HS-5 (cell line): ENCODE measurements around the gene NDUFV2.
"Not testable (repeated sequence)": the region's sequence is repeated elsewhere in the genome, so short reads cannot be mapped to it uniquely, and the experiment has no call there.

Experiments
- DNase-seq: peaks from one replicate; pipeline ENCODE4 v3.0.0-alpha.2; 2012; ENCODE audit warnings: low read depth

Gene NDUFV2

GRCh38 chr18:9090578-9090977 is 11.9 kb upstream of the NDUFV2 start:
- no peak for DNase-seq

- no peak for DNase-seq
These were observed 11.4 kb upstream of the NDUFV2 start for GRCh38 chr18:9091066-9091476.

- DNase-seq, result no peak
These were observed 9.8 kb upstream of the NDUFV2 start for GRCh38 chr18:9092665-9093064.

- DNase-seq, result not testable (repeated sequence)
These were observed 9.4 kb upstream of the NDUFV2 start for GRCh38 chr18:9093109-9093508.

GRCh38 chr18:9094307-9095226 is 7.9 kb upstream of the NDUFV2 start:
- no peak for DNase-seq

GRCh38 chr18:9095297-9096006 is 7.0 kb upstream of the NDUFV2 start:
- DNase-seq, result no peak

GRCh38 chr18:9096007-9096371 is 6.5 kb upstream of the NDUFV2 start:
- DNase-seq, result no peak

- DNase-seq, result no peak
These were observed 5.8 kb upstream of the NDUFV2 start for GRCh38 chr18:9096685-9097084.

GRCh38 chr18:9097349-9097748 is 5.2 kb upstream of the NDUFV2 start:
- no peak for DNase-seq

- no peak for DNase-seq
These were observed 1.7 kb upstream of the NDUFV2 start for GRCh38 chr18:9100796-9101195.

GRCh38 chr18:9101730-9102507 is 580 bp upstream of the NDUFV2 start:
- no peak for DNase-seq

- no peak for DNase-seq
These were observed 926 bp downstream of the NDUFV2 start for GRCh38 chr18:9103376-9103873.

GRCh38 chr18:9104244-9104901 is 1.9 kb downstream of the NDUFV2 start:
- no peak for DNase-seq

- DNase-seq, result no peak
These were observed 2.9 kb downstream of the NDUFV2 start for GRCh38 chr18:9105420-9105819.

GRCh38 chr18:9106094-9106493 is 3.6 kb downstream of the NDUFV2 start:
- no peak for DNase-seq

- no peak for DNase-seq
These were observed 4.5 kb downstream of the NDUFV2 start for GRCh38 chr18:9106800-9107584.

- no peak for DNase-seq
These were observed 6.4 kb downstream of the NDUFV2 start for GRCh38 chr18:9108911-9109310.

- no peak for DNase-seq
These were observed 7.0 kb downstream of the NDUFV2 start for GRCh38 chr18:9109523-9109922.

- no peak for DNase-seq
These were observed 11.1 kb downstream of the NDUFV2 start for GRCh38 chr18:9113468-9114149.

- no peak for DNase-seq
These were observed 13.5 kb downstream of the NDUFV2 start for GRCh38 chr18:9115984-9116383.
